Fibroblast of skin of scalp (primary cell): Measurements from ENCODE around the gene RFXANK.
"Not testable (repeated sequence)": the region's sequence is repeated elsewhere in the genome, so short reads cannot be mapped to it uniquely, and the experiment has no call there.

ENCODE experiments used
- DNase-seq: peaks from one replicate; pipeline ENCODE4 v3.0.0-alpha.2; 2013

The RFXANK gene

DNA sequence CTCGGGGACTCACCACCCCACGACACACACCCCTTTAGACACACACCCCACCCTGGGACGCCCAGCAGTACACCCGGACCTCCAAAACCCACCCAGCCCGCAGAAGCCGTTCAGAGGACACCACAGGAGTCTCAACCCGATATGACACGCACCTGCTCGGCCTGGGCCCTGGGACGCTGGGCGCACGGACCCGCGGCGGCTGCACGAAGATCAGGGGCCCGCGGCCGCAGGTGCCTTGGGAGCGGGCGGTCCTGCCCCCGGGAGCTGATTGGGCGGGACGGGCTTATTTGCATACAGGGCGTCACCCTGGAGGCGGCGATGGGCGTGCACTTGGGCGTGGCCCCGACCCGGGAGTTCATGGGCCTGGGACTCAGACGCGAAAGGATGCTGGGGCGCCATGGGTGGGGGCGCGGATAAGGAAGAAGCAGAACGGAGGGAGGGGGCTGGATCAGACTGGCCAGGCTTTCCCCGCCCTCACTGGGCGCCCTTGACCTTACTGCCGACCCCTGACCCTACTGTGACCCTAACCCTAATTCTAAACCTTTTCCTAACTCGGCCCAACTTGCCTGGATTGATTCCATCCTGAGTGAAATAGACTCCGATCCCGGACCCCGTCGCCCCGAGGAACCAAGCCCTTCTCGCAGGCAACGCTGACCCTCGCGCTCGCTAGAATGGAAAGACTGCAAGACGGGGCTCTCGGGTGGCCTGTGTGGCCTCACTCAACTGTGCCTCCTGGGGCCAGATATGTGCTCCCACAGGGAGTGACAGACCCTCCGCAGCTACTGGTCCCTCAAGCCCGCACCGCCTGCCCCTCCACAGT is 21.8 kb upstream of the RFXANK start, which contains the start of gene MEF2B:
Gene MEF2B, minus strand, starts transcription at position 211 of the 820 bp plus-strand sequence. CDS start 19,528 bp downstream, outside the sequence.
- peak; percentile 45 for DNase-seq

DNA sequence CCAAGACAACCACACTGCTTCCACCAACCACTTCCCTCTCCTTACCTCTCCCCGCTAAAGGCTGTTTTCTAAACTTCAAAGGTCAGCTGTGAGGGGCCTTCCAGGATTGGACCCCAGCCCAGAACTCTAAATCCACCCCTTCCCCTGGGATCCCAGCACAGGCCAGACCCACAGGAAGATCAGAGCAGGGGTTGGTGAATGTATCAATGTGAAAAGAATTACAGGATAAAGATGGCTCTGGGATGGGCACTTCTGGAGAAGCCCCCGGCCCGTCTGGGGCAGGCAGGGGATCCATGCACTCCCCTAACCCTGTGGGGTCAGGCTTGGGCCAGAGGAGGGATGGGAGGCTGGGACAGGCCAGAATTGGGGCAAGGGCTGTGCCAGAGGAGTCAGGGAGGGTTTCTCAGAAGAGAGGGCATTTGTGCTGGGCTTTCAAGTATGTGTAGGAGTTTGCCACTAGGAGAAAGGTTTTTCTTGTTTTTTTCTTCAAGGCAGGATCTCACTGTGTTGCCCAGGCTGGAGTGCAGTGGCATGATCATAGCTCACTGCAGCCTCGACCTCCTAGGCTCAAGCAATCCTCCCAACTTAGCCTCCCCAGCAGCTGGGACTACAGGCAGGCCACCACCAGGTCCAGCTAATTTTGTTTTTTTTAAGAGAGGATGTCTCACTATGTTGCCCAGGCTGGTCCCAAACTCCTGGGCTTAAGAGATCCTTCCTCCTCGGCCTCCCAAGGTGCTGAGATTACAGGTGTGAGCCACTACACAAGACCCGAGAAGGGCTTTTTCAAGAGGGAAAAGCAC is 21.0 kb upstream of the RFXANK start:
- no peak for DNase-seq

DNA sequence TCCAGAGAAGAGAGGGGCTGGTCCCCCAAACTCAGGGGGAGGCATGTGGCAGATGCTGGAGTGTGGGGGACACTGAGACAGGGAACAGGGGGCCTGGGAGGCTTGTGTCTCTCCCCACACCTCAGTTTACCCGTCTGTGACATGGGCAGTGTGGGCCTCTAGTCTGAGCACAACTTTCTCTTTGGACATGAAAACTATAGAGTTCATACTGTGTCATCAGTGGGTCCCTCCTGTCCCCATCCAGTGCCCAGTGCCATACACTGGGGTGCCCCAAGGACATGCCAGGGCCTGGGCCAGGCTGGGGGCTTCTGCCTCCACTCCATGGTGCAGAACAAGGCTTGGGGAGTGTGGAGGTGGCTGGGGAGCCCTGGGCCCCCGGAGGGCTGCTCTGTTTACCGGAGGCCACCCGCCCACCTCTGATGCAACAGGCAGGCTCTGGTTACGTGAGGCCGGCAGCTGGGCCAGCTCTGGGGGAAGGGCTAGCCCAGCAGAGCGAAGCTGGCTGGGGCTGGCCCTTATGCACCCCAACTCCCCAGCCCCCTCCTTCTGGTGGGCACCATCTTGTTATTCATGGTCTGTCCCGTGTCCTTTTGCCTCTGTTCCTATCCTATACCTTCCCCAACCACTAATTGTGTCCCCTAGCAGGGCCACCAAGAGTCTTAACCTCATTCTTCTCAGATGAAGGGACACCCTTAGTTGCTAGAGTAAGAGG is 20.1 kb upstream of the RFXANK start:
- DNase-seq: peak; percentile 62

DNA sequence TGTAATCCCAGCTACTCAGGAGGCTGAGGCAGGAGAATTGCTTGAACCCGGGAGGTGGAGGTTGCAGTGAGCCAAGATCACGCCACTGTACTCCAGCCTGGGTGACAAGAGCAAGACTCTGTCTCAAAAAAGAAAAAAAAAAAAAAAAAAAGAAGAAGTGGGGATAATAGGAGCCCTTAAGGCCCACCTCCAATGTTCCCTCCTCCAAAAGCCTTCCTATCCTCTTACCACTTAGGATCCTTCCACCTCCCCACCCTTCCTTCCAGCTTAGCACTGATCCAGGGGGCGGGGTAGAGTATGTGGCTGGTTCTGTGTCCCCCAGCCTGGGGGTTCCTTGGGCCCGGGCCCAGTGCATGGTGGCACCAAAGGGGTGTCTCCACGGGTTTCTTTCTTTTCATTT is 18.8 kb upstream of the RFXANK start:
- not testable (repeated sequence) for DNase-seq

DNA sequence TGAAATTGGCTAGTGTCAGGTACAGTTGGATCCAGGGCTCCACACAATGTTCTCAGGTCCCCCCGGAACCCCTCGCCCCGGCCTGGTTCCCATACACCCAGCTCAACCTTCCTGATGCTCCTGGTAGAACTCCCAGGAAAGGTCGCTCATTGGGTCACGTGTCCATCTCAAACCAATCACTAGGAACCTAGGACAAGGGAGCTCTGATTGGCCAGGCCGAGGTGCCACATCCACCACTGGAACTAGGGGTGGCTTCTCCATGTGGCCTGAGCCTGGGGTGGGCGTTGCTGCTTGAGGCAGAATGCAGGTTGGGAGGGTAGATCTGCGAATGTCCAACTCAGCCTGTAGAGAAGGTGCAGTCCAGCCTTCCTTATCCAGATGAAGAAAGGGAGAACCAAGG is 15.1 kb upstream of the RFXANK start:
- no peak for DNase-seq

DNA sequence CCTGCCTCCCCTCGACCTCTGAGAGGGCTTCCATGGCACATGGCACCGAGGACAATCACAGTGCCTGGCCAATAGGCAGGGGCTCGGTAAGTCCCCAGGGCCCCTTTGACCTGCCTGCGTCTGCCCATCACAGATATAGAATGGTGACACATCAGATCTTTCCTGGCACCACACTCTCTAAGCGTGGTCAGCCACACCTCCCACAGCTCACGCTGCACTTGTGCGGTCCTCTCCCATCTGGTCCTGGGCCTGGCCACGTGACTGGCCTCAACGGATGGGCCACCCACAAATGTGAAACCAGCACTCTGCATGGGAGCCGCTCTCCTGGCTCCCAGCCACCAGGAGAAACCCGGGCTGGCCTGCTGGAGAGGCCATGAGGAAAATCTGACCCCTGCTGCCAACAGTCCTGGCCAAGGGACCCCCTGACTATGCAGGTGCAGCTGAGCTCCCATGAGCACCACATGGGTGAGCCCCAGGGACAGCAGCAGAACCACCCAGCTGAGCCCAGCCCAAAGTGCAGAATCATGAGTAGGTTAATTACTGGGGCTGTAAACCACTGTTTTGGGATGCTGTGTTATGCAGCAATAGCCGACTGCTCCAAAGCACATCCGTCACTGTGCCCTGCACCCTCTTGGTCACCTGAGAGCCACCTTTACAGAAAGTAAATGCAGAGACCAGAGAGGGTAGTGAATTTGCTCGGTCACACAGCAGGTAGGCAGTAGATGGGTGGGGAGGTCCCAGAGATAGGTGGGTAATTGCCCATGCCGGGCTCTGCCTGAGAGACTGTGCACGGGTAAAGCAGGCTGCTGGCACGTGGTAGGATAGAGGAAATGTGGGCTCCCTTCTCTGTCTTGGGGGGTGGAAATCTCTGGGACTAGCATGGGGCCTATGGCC is 12.3 kb upstream of the RFXANK start:
- no peak for DNase-seq

DNA sequence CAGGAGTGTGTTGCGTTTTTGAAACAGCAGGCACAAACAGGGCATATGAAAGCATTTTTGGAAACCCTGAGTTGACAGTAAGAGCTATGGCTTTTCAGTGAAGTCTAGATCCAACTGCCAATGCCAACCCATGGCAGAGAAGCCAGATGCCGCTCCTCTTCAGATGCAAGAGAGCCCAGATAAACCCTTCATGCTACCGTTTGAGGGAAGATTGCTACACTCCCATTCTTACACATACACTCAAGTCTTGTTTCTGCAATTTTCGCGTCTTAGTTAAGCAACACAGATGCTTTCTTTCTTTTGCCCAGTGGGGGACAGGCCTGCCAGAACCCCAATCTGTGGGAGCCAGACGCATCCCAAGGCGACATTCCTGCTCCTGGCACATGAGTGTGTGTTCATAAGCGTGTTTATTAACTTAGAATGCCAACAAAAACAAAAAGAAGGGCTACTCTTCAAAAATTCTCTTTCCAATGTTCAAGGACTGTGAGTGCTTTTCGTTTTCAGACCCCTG is 10.5 kb upstream of the RFXANK start:
- DNase-seq: no peak

DNA sequence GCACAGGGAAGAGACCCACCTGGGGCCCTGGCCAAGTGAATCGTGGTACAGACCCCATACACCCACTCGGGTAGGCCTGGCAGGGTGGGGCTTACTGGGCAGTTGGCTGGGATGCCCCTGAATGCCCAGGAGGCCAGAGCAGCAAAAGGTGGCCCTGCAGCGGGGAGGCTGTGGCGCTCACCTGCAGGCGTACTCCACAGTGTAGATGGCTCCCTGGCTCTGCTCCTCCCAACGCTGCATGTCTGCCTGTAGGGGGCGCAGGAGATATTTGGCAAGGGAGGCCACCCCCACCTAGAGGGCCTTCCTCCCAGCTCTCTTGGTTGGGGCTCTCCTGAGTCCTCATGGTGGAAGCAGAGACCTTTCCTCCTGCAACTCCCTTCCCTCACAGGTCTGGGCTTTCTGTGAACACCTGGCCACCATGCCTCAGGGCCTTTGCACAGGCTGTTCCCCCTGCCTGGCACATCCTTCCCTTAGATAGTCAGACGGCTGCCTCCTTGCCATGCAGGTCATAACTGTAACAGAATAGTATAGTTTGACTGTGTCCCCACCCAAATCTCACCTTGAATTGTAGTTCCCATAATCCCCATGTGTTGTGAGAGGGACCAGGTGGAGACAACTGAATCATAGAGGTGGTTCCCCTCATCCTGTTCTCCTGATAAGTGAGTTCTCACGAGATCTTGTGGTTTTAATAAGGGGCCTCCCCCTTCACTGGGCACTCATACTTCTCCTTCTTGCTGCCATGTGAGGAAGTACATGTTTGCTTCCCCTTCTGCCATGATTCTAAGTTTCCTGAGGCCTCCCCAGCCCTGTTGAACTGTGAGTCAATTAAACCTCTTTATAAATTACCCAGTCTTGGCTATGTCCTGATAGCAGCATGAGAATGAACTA is 6.0 kb upstream of the RFXANK start:
- DNase-seq: peak; percentile 56

DNA sequence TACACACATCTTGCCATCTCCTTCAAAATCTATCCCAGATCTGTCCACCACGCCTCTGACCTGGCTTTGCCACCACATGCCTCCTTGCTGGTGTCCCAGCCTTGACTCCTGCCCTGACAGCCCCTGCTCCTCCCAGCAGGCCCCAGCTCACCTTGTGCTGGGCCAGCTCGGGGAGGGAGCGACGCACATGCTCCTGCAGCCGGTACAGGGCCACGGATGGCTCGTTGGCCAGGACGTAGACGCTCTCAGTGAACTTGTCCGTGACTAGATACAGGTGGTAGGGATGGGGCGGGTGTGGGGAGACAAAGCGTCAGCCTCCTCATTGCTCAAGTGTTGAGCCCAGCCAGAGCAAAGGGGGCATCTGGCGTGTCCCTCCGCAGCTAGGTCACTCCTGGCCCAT is 5.3 kb upstream of the RFXANK start:
- DNase-seq: no peak

DNA sequence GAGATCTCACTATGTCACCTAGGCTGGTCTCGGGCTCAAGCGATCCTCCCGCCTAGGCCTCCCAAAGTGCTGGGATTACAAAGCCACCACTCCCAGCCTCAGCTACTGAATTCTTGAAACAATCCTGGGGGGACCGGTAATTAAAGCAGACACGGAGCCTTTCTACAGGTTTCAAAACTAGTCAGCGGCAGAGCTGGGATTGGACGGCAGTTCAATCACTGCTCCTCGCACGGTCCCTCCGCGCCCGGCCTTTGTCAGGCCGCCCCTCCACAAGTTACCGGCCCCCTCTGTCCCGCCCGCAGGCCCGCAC is 335 bp upstream of the RFXANK start:
- no peak for DNase-seq

DNA sequence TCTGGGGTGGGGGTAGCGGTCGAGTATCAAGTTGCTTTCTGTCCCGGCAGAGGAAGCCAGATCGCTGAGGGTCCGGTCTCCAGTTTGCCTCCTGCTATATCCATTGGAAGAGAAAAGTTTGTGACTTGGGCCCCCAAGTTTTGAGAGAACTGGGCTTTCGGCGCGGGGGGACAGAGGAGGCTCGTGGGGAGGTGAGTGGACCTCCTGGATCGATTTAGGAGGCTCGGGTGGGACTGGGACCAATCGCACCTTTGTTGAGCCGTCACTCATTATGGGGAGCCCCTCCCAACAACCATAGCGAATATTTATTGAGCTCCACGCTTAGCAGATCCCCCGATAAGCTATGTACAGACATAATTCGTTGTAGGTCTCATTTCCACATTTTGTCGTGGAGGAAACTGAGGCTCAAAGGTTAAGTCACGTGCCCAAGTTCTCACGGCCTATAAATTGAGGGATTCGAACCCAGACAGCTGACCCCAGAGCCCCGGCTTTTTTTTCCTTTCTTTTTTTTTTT is 909 bp downstream of the RFXANK start:
- DNase-seq: no peak

DNA sequence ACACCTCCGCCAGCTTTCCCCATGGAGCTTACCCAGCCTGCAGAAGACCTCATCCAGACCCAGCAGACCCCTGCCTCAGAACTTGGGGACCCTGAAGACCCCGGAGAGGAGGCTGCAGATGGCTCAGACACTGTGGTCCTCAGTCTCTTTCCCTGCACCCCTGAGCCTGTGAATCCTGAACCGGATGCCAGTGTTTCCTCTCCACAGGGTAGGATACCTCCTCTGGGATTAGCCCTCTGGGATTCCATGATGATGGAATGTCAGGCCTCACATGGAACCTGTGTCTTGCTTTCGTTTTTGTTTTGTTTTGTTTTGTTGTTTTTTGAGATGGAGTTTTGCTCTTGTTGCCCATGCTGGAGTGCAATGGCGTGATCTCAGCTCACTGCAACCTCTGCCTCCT is 1.9 kb downstream of the RFXANK start:
- DNase-seq: no peak

DNA sequence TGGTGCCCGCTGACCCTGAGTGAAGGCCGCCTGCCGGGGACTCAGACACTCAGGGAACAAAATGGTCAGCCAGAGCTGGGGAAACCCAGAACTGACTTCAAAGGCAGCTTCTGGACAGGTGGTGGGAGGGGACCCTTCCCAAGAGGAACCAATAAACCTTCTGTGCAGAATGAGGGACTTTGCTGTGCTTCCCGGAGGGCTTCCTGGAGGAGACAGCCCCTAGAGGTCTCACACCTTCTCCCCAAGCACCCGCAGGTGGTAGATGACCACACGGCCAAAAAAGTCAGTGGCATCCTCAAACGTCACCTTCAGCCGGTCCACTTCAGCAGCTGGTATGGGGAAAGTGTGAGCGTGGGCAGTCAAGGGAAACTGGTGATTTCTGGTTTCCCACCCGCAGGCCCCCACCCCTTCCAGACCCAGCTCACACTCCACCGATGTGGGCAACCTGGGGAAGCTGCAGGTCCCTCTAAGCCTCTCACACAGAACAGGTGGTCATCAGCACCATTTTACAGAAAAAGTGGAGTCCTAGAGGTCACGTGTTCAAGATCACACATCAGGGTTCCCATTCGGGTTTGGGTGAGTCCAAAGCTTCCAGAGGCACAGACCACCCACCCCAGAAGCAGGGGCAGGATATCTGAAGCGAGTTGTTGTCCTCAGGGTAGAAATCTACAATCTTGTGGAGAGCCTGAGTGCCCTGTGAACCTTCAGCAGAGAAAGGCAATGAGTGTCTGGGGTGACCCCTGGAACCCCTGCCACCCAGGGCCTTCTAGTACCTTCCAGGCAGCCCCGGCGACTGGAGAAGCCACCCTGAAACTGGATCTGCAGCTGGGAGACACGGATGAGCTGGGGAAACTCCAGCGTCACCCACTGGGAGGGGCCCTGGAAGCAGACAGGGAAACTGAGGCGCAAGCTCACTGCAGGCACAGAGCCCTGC is 9.9 kb downstream of the RFXANK start:
- no peak for DNase-seq

DNA sequence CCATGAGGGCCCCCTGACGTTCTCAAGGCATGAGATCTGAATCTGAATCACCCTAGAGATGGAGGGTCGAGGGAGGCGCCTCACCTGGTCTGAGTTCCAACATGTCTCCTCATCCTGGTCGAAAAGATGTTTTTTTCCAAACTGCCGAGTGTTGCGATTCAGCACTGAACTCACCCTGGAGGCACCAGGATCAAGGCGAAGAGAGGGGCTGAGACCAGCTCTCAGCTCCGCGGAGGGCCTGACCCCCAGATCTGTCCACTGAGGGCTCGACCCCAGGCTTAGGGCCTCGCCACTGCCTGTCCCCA is 10.6 kb downstream of the RFXANK start:
- no peak for DNase-seq

DNA sequence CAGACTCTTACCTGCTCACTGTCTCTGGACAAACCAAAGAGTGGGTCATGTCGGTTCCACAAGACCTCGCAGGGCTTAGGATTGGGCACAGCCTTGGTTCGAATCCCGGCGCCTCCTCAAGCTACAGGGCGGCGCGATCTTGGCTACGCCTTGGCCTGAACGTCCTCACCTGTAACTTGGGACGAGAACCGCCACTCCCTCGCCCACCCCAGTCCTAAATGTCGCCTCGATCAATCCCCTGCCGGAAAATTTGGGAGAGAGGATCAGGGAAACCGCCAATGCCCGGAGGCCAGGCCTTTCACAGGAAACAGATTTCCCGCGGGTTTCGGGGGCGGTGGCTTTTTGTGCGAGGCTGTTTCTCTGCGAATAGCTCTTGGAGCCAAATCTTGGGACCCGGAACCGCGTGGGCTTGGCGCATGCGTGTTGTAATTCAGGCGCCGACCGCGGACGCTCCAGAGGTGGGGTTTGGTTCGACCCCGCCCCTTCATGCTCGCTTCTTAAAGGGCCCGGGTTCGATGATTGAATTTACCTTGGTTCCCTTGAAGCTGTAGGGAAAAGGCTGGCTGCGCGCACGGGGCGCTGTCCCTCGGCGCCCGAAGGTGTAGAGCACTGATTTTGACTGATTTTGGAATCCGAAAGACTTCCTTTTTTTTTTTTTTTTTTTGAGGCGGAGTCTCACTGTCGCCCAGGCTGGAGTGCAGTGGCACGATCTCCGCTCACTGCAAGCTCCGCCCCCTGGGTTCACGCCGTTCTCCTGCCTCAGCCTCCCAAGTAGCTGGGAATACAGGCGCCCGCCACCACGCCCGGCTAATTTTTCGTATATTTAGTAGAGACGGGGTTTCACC is 11.2 kb downstream of the RFXANK start, which contains the start of gene NR2C2AP:
Gene NR2C2AP, minus strand, starts transcription at position 403 of the 845 bp plus-strand sequence. Its CDS starts 354 bp downstream, at position 49.
- DNase-seq: peak; percentile 90

DNA sequence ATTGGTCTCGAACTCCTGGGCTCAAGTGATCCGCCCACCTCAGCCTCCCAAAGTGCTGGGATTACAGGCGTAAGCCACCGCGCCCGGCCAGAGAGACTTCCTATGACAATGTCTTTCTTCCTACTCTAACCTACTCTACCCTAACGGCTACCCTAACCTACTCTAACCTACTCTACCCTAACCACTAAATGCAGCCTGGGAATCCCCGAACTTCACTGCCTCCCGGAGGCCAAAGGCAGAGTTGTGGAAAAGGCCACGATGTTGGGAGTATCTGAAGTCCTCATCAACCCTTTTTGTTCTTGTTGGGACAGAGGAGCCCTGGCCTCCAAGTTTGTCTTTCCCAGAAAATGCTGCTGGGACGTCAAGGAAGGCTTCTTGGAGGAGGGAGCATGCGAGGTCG is 12.1 kb downstream of the RFXANK start:
- no peak for DNase-seq

DNA sequence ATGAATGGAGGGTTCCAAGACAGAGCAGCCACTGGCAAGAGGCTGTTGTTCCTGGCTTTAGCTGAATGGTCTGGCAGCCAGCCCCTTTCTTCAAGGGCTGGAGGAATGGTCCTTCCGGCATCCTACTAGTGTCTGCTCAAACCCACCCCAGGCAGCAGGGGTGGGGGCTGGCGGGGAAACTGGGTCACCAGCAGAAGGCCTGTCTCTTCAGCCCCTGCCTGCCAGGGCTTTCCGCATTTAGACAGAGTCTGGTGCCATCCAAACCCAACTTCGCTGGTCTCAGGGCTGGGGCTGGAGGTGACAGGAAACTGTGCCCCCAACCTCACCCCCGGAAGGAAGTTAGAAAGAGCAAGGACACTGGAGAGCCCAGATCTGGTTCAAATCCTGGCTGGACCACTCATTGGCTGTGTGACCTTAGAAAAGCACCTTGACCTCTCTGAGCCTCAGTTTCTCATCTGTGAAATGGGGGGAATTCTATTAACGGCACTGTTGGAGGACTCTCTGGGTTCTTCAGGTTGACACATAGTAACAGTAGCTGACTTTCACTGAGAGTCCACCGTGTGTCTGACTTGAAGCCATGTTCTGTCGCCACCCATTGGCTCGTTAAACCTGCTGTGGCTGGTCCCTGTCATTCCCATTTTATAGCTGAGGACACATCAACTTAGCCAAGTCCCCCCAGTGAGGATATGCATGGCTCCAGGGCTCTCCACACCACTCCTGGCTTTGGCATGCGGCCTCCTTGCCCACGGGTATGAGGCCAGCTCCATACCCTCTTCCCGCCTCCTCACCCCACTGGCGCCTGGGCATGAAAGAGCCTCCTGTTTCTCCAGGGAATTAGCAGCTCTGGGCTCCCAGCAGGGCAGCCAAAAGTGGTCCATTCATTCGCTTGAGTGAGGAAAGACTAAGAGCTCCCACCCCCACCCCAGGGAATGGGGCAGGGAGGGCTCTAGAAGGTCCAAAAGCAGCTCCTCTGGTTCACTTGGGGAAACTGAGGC is 13.7 kb downstream of the RFXANK start:
- no peak for DNase-seq
